SU-DHL-6 (cell line): ENCODE data around the gene SMYD4.

ENCODE experiments used
- EZH2phosphoT487 ChIP-seq: fragments of 200-600 bp; sonication (generic), shearing (Covaris generic); conservative IDR thresholded peaks from 2 replicates; pipeline ENCODE4 v1.6.1; 2018; ENCODE audit warnings: mild to moderate bottlenecking, antibody characterized with exemption, low read length, moderate library complexity, mixed read lengths
- TF ChIP-seq, protein P1 (sequence below): fragments of 200-600 bp; sonication (generic); IDR thresholded peaks from one replicate; pipeline ENCODE4 v1.5.1; 2017; ENCODE audit warnings: antibody characterized with exemption, mild to moderate bottlenecking, low read length, moderate library complexity; ENCODE audit not compliant: insufficient read depth, poor library complexity, severe bottlenecking

GRCh38 chr17:1852327-1852726 is 22.6 kb upstream of the SMYD4 start:
- TF ChIP-seq, protein P1, sequence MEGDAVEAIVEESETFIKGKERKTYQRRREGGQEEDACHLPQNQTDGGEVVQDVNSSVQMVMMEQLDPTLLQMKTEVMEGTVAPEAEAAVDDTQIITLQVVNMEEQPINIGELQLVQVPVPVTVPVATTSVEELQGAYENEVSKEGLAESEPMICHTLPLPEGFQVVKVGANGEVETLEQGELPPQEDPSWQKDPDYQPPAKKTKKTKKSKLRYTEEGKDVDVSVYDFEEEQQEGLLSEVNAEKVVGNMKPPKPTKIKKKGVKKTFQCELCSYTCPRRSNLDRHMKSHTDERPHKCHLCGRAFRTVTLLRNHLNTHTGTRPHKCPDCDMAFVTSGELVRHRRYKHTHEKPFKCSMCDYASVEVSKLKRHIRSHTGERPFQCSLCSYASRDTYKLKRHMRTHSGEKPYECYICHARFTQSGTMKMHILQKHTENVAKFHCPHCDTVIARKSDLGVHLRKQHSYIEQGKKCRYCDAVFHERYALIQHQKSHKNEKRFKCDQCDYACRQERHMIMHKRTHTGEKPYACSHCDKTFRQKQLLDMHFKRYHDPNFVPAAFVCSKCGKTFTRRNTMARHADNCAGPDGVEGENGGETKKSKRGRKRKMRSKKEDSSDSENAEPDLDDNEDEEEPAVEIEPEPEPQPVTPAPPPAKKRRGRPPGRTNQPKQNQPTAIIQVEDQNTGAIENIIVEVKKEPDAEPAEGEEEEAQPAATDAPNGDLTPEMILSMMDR, result no peak
- TF ChIP-seq EZH2phosphoT487, result no peak
